Stimulated activated memory B cell treated with anti-CD40 and anti-IgM and Interleukin-4, amounts not matched to agents 10 μg/mL and 1 μg/mL and 100 μg/mL, for 72 hours (primary cell): Measurements from ENCODE around the gene POF1B.
"Not testable (repeated sequence)": the region's sequence is repeated elsewhere in the genome, so short reads cannot be mapped to it uniquely, and the experiment has no call there.

Experiments used
- ATAC-seq: fragments of 150-1000 bp; cut with Tn5 transposase; 2 replicates; pipeline ENCODE4 v1.10.0; 2021
- H3K27ac Mint-ChIP-seq: one replicate; pipeline ENCODE4 v1.8.0; 2022; ENCODE audit warnings: mild to moderate bottlenecking, mixed read lengths
- H3K27me3 Mint-ChIP-seq: one replicate; pipeline ENCODE4 v1.8.0; 2022; ENCODE audit warnings: mixed read lengths
- H3K36me3 Mint-ChIP-seq: one replicate; pipeline ENCODE4 v1.8.0; 2022; ENCODE audit warnings: mixed read lengths
- H3K4me1 Mint-ChIP-seq: one replicate; pipeline ENCODE4 v1.8.0; 2022; ENCODE audit warnings: mixed read lengths
- H3K4me3 Mint-ChIP-seq: one replicate; pipeline ENCODE4 v1.8.0; 2022; ENCODE audit warnings: mild to moderate bottlenecking, moderate library complexity, mixed read lengths
- H3K9me3 Mint-ChIP-seq: one replicate; pipeline ENCODE4 v1.8.0; 2022; ENCODE audit warnings: mixed read lengths

POF1B gene, protein sequence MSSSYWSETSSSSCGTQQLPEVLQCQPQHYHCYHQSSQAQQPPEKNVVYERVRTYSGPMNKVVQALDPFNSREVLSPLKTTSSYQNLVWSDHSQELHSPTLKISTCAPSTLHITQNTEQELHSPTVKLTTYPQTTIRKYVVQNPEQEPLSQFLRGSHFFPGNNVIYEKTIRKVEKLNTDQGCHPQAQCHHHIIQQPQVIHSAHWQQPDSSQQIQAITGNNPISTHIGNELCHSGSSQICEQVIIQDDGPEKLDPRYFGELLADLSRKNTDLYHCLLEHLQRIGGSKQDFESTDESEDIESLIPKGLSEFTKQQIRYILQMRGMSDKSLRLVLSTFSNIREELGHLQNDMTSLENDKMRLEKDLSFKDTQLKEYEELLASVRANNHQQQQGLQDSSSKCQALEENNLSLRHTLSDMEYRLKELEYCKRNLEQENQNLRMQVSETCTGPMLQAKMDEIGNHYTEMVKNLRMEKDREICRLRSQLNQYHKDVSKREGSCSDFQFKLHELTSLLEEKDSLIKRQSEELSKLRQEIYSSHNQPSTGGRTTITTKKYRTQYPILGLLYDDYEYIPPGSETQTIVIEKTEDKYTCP

DNA sequence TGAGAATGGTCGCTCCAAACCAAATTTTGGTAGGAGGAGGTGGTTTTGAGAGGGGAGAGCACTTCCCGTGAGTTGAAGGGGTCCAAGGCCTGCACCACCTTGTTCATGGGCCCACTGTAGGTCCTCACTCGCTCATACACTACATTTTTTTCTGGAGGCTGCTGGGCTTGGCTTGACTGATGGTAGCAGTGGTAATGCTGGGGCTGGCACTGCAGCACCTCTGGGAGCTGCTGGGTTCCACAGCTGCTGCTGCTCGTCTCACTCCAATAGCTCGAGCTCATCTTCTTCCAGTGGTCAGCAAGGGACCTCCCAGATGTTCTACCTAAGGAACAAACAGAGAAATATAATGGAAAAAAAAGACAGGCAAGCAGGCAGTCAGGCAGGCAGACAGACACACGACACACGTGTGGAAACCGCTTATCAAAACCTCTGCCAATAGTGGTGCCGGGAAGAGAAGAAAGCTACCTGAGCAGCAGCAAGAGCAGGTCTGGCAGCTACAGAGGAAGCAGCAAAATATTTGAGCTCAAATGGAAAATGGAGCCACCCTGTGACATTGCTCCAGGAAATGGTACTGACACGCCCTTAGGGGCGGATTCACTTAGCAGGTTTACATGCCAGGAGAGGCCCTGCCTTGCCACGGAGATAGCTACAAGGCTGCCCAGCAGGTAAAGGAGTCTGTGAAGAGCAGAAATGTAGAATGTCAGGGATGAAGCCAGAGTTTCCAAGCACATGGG lies at the start of gene POF1B:
POF1B (minus strand) TSS at position 492 of the 734 bp plus-strand sequence; CDS start at position 281, 211 bp downstream.
- Mint-ChIP-seq H3K27ac (peak within 1 kb of the TSS; percentile 42), H3K9me3 (no peaks in the 10 kb centered on the region), H3K4me1 (peaks cover 5% of the 10 kb centered on the region), H3K36me3 (no peaks in the 10 kb centered on the region), H3K27me3 (no peaks in the 10 kb centered on the region), H3K4me3 (peak within 1 kb of the TSS; percentile 62)
- no peak for ATAC-seq

DNA sequence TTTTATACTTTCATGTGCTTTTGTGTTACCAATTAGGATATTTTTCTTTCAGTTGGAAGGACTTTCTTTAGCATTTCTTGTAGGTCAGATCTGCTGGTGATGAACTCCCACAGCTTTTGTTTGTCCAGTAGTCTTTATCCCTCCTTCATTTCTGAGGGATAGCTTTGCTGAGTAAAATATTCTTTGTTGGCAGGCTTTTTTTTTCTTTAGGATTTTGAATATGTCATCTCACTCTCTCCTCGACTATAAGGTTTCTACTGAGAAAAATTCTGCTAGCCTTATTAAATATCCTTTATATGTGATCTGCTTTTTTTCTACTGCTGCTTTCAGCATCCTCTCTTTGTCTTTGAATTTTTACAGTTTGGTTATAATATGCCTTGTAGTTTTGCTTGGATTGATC lies 49.6 kb upstream of the POF1B start:
- no peak overlapping the region for H3K4me3 Mint-ChIP-seq
- no peak for ATAC-seq
- no peak overlapping the region for H3K27ac Mint-ChIP-seq
- H3K9me3 Mint-ChIP-seq: peaks cover 4% of the 10 kb centered on the region
- H3K4me1 Mint-ChIP-seq: no peaks in the 10 kb centered on the region
- H3K36me3 Mint-ChIP-seq: no peaks in the 10 kb centered on the region
- no peaks in the 10 kb centered on the region for H3K27me3 Mint-ChIP-seq

DNA sequence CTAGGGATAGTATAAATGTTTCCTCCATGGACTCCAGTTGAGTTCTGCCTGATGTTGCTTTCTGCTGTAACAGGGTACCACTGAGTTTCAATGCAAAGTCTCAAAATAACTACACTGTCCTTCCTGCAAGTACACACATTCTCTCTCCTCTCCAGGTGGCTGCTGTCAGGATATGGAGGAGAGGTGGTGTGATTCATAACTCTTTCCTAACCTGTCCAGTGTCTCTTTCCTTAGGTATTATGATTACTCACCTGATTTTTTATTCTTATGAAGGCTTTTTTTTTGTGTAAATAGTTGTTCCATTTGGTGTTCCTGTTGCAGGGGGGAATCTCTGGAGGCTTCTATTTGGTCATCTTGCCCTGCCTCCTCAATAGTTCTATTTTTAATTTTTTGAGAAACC lies 39.8 kb upstream of the POF1B start:
- Mint-ChIP-seq H3K36me3 (no peaks in the 10 kb centered on the region), H3K27me3 (no peaks in the 10 kb centered on the region)

DNA sequence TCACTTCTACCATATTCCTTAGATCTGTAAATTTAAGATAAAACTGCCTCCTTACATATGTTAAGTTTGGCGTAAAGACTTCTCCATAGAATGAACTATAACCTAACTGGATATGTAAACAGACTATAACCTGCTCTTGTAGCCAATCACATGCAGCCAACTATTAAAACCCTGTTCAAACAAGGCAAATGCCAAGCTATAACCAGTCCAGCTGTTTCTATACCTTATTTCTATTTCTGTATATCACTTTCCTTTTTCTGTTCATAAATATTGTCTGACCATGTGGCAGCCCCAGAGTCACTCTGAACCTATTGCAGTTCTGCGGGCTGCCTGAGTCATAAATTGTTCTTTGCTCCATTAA lies 12.4 kb upstream of the POF1B start:
- H3K9me3 Mint-ChIP-seq: no peaks in the 10 kb centered on the region
- H3K4me1 Mint-ChIP-seq: no peaks in the 10 kb centered on the region
- H3K36me3 Mint-ChIP-seq: no peaks in the 10 kb centered on the region
- ATAC-seq: no peak
- H3K4me3 Mint-ChIP-seq: no peak overlapping the region
- H3K27me3 Mint-ChIP-seq: no peaks in the 10 kb centered on the region
- no peak overlapping the region for H3K27ac Mint-ChIP-seq

More for the DNA sequence above, 39.8 kb upstream of the POF1B start:
- ATAC-seq: no peak
- no peak overlapping the region for H3K27ac Mint-ChIP-seq
- H3K4me3 Mint-ChIP-seq: no peak overlapping the region
- no peaks in the 10 kb centered on the region for H3K4me1 Mint-ChIP-seq
- H3K9me3 Mint-ChIP-seq: peaks cover 8% of the 10 kb centered on the region

DNA sequence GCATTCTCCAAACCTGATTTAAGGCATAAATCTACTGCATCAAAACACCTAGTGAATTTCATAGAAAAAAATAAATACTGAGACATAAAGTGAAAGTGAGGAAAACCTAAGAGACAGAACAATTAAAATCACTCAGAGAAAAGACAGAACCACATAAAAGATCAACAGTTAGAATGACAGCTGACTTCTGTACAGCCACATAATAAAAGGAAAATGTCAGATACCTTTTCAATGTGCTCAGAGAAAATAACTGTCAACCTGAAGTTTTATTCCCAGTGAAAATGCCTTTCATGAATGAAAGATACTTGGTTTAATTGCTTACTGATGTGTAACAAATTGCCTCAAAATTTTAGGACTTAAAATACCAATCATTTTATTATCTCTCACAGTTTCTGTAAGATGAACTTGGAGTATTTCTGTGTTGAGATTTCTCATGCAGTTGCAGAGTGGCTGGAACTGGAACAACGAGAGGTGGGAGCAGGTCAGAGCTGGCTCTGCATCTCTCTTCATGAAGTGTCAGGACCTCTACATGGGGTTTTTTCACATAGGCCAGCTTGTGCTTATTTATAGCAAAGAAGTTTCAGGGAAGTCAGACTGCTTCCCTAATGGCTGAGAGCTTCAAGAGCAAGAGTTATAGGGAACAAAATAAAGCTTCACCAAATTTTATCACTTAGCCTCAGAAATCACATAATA lies 11.9 kb upstream of the POF1B start:
- no peaks in the 10 kb centered on the region for H3K4me1 Mint-ChIP-seq

DNA sequence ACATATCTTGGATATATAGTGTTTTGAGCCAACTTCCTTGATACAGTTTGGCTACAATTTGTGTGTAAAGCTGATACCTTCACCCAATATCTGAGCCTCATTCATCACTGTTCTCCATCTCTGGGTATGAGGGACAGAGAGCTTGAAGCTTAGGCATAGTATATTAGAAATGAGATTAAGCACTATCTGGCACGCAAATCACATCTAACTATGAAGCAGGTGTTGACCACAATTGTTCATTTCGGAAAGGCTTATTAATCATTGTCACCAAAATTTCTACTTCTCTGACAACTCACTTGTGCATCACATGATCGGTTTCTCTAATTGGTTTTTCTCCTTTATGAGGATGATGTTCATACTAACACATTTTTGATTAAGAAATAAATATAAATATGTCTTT lies 2.1 kb upstream of the POF1B start:
- ATAC-seq: no peak
- no peak overlapping the region for H3K4me3 Mint-ChIP-seq
- H3K27me3 Mint-ChIP-seq: no peaks in the 10 kb centered on the region
- H3K36me3 Mint-ChIP-seq: no peaks in the 10 kb centered on the region
- no peaks in the 10 kb centered on the region for H3K9me3 Mint-ChIP-seq
- no peak overlapping the region for H3K27ac Mint-ChIP-seq
- H3K4me1 Mint-ChIP-seq: peaks cover 5% of the 10 kb centered on the region

More for the DNA sequence above, 11.9 kb upstream of the POF1B start:
- no peaks in the 10 kb centered on the region for H3K9me3 Mint-ChIP-seq
- no peak for ATAC-seq
- H3K27me3 Mint-ChIP-seq: no peaks in the 10 kb centered on the region
- H3K4me3 Mint-ChIP-seq: no peak overlapping the region
- H3K36me3 Mint-ChIP-seq: no peaks in the 10 kb centered on the region
- H3K27ac Mint-ChIP-seq: no peak overlapping the region

DNA sequence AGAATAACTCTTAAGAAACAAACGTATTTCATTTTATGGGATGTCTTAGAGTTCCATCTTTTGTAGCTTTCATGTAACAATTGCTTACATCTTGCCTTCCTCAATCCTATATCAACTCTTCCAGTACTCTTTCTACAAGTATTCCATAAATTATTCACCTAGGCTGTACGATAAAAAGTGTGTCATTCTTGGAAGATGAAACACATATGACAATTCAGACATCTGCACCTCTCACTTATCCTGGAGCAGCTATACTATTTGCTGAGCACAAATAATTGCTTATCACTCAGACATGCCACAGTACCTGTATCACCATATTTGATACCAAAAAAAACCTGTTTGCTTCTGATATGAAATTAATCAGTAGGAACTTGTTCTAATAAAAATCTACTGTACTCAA lies 1.0 kb downstream of the POF1B start:
- Mint-ChIP-seq H3K27ac (peak overlapping the region; percentile 42), H3K4me3 (peak overlapping the region; percentile 62), H3K36me3 (no peaks in the 10 kb centered on the region), H3K4me1 (peaks cover 5% of the 10 kb centered on the region), H3K9me3 (no peaks in the 10 kb centered on the region), H3K27me3 (no peaks in the 10 kb centered on the region)
- ATAC-seq: no peak

DNA sequence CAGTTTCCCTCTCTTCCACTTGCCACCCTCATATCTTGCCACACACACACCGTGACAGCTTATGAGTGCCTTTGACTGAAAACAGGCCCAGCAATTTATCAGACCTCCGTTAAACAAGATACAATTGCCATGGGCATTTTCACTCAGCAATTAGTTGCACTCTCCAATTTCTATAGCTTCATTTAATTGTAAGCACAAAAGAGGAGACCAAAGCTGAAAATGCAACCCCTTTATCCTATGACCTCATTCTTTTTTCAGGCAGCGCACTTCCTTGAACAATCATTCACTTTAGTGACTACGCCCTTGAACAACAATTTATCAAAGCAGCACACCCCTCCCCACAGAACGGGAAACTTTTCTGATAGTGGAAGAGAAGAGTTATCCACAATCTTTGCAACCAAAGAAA lies 4.1 kb downstream of the POF1B start:
- no peak overlapping the region for H3K4me3 Mint-ChIP-seq
- no peaks in the 10 kb centered on the region for H3K27me3 Mint-ChIP-seq
- no peaks in the 10 kb centered on the region for H3K36me3 Mint-ChIP-seq
- no peak overlapping the region for H3K27ac Mint-ChIP-seq
- peaks cover 5% of the 10 kb centered on the region for H3K4me1 Mint-ChIP-seq
- ATAC-seq: no peak
- no peaks in the 10 kb centered on the region for H3K9me3 Mint-ChIP-seq

DNA sequence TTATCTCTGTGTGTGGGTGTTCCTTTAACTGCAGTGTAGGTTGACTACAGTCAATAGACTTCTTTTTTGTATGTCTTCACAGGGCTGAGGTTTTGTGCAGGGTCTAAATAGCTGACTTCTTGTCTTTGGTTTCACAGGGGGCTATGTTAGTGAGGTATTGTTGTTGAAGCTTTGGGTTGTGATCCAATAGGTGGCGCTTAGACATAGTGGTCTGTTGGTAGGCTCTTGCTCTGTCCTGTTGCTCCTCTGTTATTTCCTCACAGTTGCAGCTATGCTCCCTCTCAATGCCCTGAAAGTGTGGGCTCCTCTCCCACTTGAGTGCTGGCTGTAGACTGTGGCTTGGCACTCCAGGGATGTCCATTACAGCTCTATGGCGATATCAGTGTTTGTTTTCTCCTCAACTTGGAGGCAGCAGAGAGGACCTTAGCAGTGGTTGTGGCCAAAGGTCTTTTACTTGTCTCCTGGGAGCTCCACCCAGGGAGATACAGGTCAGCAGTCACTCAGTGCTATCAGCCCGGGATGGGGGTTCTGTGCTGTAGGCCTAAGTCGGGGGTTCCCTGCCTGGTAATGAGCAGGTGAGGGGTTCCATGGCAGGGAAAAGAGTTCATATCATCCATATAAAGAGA lies 14.0 kb downstream of the POF1B start:
- no peak overlapping the region for H3K4me3 Mint-ChIP-seq
- no peaks in the 10 kb centered on the region for H3K27me3 Mint-ChIP-seq
- H3K4me1 Mint-ChIP-seq: no peaks in the 10 kb centered on the region
- no peaks in the 10 kb centered on the region for H3K36me3 Mint-ChIP-seq
- H3K9me3 Mint-ChIP-seq: peaks cover 7% of the 10 kb centered on the region
- no peak for ATAC-seq
- no peak overlapping the region for H3K27ac Mint-ChIP-seq

DNA sequence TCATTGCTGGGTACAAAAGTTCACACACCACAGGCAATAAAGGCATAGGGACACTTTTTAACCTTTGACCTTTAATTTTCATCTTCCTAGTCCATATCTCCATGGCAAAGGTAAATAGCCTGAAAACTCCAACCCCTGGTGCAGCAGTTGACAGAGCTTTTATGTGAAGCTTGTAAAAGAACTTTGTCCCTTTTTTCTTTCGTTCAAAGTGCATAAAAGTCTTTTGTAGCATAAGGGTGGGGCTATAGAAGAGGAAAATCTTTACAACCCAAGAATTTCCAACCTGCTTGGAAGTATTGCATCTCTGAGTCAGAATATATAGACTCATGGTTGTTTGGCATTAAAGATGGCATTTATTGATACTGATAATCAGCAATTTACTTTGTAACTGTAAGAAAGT lies 20.4 kb downstream of the POF1B start:
- no peaks in the 10 kb centered on the region for H3K27me3 Mint-ChIP-seq
- no peak for ATAC-seq
- H3K27ac Mint-ChIP-seq: no peak overlapping the region
- H3K4me1 Mint-ChIP-seq: no peaks in the 10 kb centered on the region
- H3K36me3 Mint-ChIP-seq: no peaks in the 10 kb centered on the region
- peaks cover 7% of the 10 kb centered on the region for H3K9me3 Mint-ChIP-seq
- H3K4me3 Mint-ChIP-seq: no peak overlapping the region

DNA sequence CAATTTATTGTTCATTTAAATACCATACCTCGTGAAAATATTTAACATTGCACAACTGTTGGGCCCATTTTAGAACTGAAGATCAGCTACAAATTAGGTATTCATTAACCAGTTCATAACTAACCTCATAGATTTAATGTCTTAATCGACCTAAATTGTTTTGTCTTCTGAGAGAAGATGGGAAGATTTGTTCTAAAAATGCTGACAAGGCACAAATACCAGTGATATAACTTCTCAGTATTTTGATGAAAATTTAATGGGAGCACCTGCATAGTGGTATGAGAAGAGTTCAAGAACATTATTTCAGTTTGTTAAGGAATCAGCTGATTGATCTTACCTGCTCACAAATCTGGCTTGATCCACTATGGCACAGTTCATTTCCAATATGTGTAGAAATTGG lies 33.9 kb downstream of the POF1B start:
- Mint-ChIP-seq H3K4me3 (no peak overlapping the region), H3K4me1 (no peaks in the 10 kb centered on the region), H3K9me3 (no peaks in the 10 kb centered on the region), H3K27me3 (no peaks in the 10 kb centered on the region), H3K27ac (no peak overlapping the region), H3K36me3 (no peaks in the 10 kb centered on the region)
- no peak for ATAC-seq

DNA sequence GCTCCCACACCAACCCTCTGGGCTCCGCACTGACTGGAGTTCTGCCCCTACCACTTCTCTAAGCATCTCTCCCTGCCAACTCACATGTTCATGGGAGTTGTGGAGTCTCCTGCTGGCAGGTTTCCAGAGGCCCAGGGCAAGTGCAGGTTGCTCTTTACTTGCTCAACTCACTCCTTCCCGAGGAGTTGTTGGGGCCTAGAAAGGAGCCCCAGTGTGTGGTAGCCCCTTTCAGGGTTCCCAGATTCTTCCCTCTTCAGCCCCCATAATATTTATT lies 52.5 kb downstream of the POF1B start:
- no peak overlapping the region for H3K27ac Mint-ChIP-seq
- peaks cover 3% of the 10 kb centered on the region for H3K9me3 Mint-ChIP-seq

DNA sequence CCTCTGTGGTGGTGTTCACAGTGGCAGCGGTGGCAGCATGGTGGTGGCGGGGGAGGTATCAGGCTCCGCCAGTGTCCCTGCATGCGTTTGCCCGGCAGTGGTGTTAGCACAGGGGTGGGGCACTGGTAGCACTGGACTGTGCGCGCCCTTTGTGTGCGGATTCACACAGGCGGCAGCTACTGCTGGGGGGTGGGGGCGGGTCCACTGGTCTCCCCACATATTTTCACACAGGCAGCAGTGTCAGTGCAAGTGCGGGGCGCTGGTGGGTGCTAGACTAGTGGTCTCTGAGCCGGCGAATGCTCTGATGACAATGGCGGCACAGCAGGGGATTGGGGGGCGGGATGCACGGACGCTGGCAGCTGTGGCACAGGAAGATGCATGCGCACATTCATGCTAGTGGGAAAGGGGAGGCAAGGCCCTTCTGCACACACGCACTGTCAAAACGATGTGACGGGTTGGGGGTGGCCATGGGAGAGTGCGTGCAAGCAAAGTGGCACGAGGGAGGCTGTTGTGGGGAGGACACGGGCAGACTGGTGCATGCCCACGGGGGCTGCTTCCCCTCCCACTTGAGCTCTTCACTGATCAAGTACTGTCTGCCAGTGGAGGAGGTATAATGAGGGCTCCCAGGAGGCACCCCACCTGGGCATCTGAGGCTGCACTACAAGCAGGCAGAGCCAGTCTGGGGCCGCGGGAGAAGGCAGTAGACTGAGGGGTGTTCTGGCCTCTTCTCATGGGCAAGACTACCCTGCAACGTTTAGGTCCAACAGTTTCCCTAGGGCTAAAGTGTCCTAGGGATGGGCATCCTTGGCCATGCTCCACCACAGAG lies 53.0 kb downstream of the POF1B start:
- Mint-ChIP-seq H3K9me3 (peaks cover 3% of the 10 kb centered on the region), H3K27ac (no peak overlapping the region), H3K4me1 (no peaks in the 10 kb centered on the region), H3K4me3 (no peak overlapping the region), H3K36me3 (no peaks in the 10 kb centered on the region), H3K27me3 (no peaks in the 10 kb centered on the region)
- no peak for ATAC-seq

More for the DNA sequence above, 52.5 kb downstream of the POF1B start:
- no peaks in the 10 kb centered on the region for H3K27me3 Mint-ChIP-seq
- H3K4me3 Mint-ChIP-seq: no peak overlapping the region
- no peaks in the 10 kb centered on the region for H3K36me3 Mint-ChIP-seq
- ATAC-seq: no peak
- no peaks in the 10 kb centered on the region for H3K4me1 Mint-ChIP-seq

DNA sequence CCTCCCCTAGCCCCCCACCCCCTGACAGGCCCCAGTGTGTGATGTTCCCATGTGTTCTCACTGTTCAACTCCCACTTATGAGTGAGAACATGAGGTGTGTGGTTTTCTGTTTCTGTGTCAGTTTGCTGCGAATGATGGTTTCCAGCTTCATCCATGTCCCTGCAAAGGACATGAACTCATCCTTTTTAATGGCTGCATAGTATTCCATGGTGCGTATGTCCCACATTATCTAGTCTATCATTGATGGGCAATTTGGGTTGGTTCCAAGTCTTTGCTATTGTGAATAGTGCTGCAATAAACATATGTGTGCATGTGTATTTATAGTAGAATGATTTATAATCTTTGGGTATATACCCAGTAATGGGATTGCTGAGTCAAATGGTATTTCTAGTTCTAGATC lies 68.1 kb downstream of the POF1B start:
- not testable (repeated sequence) for H3K36me3 Mint-ChIP-seq, H3K4me1 Mint-ChIP-seq, H3K9me3 Mint-ChIP-seq, H3K4me3 Mint-ChIP-seq, H3K27ac Mint-ChIP-seq, H3K27me3 Mint-ChIP-seq, ATAC-seq
